ENCODE data around the gene ELL2.
"Not testable (repeated sequence)": the region's sequence is repeated elsewhere in the genome, so short reads cannot be mapped to it uniquely, and the experiment has no call there.

ELL2 gene

DNA sequence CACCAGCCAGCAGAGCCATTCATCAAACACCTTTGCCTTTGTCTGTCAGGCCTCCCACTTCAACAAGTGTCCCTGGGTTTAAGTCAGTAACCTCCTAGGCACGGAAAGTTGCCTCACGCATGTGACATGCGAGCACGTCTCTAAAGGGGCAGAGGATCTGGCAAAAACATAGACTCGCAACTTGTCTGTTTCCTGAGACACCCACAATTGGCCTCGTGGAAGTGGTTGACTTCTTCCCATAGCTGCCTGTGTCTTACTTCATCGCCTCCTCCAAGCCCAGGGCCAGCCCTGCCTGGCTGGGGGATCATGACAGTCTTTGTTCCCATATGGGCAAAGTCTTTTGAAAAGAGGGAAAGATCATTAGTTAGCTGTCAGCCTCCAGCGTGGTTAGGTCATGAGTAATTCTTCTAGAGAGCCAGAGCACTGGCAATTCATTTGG is 103.6 kb downstream of the ELL2 start:
- H3K4me3 ChIP-seq (ENCODE audit: low read depth, low read length), result no peak overlapping the region
- TF ChIP-seq, protein P1, sequence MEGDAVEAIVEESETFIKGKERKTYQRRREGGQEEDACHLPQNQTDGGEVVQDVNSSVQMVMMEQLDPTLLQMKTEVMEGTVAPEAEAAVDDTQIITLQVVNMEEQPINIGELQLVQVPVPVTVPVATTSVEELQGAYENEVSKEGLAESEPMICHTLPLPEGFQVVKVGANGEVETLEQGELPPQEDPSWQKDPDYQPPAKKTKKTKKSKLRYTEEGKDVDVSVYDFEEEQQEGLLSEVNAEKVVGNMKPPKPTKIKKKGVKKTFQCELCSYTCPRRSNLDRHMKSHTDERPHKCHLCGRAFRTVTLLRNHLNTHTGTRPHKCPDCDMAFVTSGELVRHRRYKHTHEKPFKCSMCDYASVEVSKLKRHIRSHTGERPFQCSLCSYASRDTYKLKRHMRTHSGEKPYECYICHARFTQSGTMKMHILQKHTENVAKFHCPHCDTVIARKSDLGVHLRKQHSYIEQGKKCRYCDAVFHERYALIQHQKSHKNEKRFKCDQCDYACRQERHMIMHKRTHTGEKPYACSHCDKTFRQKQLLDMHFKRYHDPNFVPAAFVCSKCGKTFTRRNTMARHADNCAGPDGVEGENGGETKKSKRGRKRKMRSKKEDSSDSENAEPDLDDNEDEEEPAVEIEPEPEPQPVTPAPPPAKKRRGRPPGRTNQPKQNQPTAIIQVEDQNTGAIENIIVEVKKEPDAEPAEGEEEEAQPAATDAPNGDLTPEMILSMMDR (IDR thresholded peaks at IDR 0.05; ENCODE audit: insufficient read depth, low read depth, low read length, missing control alignments), result no peak
- no peak for DNase-seq (ENCODE audit: low read depth)

DNA sequence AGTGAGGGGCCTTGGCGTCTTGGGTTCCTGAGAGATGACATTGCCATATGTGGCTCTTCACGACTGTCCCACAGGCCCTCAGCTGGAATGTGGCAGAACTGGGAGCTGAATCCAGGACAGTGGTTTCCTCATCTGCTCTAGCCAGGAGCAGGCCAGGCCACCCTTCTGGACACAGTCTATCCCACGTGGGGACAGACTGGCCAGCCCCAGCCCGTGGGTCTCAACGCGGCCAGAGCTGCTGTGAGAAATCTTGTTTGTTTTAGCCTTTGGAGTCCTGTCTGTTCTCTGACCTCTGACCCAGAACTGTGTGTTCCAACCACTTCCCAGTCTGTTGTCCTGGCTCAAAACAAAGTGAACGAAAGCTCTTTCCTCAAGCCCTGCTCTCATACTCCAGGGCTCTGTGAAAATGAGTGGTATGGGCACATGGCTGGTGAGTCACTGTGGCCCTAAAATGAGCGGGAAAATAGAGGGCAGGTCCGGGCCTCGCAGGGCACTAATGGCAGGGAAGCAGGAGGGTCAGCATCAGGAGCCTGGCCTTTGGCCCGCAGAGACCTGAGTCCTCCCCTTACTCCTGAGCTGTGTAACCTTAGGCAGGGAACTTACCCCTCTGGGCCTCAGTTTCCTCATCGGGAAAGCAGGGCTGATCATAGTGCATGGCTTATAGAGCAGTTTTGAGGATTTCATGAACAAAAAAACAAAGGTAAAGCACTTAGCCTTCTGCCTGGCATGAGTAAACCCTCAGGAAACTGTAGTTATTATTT is 104.3 kb downstream of the ELL2 start:
- DNase-seq (ENCODE audit: low read depth), result no peak
- no peak overlapping the region for H3K4me3 ChIP-seq (ENCODE audit: low read depth, low read length)
- TF ChIP-seq, protein P1 (IDR thresholded peaks at IDR 0.05; ENCODE audit: insufficient read depth, low read depth, low read length, missing control alignments), result no peak

DNA sequence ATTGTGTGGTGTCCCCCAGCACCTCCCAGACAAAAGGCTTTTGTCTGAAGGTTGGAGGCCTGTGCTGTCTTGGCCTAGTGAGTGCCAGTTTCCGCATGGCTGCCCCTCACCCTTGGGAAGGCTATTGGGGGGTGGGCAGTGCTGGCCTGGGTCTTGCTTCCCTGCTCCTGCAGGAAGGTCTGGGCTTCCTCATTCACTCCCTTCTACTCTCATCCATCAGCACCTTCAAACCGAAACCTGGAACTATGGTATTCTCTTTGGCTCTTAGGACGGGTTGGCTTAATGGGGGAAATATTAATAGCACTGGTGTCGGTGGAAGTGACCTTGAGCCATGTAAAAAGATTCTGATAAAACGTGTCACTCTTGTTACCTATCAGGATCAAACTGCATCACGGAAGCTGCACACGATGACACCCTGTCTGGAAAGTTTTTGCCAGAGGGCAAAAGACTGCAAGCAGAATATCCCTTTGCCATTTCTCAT is 105.1 kb downstream of the ELL2 start:
- H3K4me3 ChIP-seq (ENCODE audit: low read depth, low read length), result no peak overlapping the region
- TF ChIP-seq, protein P1 (IDR thresholded peaks at IDR 0.05; ENCODE audit: insufficient read depth, low read depth, low read length, missing control alignments), result no peak
- no peak for DNase-seq (ENCODE audit: low read depth)

DNA sequence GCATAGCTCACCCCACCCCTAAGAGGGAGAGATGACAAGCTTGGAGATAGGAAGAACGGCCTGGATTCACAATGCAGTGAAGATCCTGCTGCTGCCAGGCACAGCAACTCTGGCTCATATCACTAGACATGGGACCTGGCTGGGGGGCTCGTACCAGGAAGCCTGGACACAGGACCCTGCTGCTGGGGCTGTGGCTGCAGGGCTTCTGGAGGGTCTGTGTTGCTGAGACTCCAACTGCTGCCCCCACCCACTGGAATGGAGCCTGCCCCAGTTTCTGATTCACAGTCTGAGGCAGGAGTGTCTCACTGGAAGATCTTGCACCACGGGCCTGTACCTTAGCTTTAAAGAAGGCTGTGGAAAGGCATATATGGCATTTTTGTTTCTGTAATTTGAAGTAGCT is 108.2 kb downstream of the ELL2 start:
- TF ChIP-seq, protein P1 (IDR thresholded peaks at IDR 0.05; ENCODE audit: insufficient read depth, low read depth, low read length, missing control alignments), result no peak
- no peak for DNase-seq (ENCODE audit: low read depth)
- H3K4me3 ChIP-seq (ENCODE audit: low read depth, low read length), result no peak overlapping the region

DNA sequence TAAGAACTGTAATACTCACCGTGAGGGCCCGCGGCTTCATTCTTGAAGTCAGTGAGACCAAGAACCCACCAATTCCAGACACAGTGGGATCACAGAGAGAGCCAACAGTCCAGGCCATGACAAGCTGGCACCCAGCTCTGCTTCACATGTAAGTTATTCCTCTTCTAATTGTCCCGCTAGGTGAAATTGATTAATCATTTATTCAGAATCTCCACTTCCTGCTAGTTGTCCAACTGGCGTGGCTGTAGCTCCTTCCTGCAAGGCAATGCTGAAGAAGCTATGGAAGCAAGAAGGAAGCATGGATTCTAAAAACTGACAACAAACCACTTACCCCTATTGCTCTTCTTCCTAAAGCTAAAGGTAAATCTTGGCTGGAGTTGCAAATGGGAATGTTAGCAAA is 109.1 kb downstream of the ELL2 start:
- DNase-seq (ENCODE audit: low read depth), result no peak
- no peak overlapping the region for H3K4me3 ChIP-seq (ENCODE audit: low read depth, low read length)
- TF ChIP-seq, protein P1 (IDR thresholded peaks at IDR 0.05; ENCODE audit: insufficient read depth, low read depth, low read length, missing control alignments), result no peak

DNA sequence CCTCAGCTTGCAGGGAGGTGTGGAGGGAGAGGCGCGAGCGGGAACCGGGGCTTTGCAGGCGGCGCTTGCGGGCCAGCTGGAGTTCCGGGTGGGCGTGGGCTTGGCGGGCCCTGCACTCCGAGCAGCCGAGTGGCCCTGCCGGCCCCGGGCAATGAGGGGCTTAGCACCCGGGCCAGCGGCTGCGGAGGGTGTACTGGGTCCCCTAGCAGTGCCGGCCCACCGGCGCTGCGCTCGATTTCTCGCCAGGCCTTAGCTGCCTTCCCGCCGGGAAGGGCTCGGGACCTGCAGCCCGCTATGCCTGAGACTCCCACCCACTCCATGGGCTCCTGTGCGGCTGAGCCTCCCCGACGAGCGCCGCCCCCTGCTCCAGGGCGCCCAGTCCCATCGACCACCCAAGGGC is 110.5 kb downstream of the ELL2 start:
- H3K4me3 ChIP-seq (ENCODE audit: low read depth, low read length); DNase-seq (ENCODE audit: low read depth): not testable (repeated sequence)

DNA sequence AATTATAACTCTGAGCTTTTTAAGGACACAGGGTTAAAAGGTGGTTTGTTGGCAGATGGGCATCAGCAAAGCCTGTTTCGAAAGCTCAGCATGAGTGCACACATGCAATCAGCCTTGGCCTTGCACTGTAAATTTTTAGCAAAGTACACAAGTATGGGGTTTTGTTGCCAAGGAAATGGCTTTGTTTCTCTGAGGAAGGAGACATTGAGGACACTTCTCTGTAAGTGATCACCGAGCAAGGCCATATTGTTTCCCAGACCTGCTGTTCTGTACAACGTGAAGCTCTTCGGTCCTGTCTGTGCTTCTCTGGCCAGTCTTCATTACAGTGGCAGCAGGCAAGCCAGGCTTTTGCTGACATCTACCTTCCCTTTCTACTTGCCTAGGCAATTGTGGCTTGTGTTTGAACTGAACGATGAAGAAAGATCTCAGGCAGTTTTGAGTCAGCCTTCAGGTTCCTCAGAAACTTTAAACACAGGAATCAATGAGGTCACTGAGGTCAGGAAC is 111.2 kb downstream of the ELL2 start:
- no peak overlapping the region for H3K4me3 ChIP-seq (ENCODE audit: low read depth, low read length)
- TF ChIP-seq, protein P1 (IDR thresholded peaks at IDR 0.05; ENCODE audit: insufficient read depth, low read depth, low read length, missing control alignments), result no peak
- no peak for DNase-seq (ENCODE audit: low read depth)
